A673 (cell line): ENCODE results near the gene FPGS.

Source experiments
- EZH2 ChIP-seq: fragments of 200-600 bp; sonication (generic); IDR thresholded peaks from 2 replicates; pipeline ENCODE4 v1.6.1; 2017; ENCODE audit warnings: borderline replicate concordance, low read depth, mild to moderate bottlenecking, mixed read lengths, antibody characterized with exemption, low read length; ENCODE audit not compliant: poor library complexity, severe bottlenecking
- TF ChIP-seq, protein P1 (sequence below): fragments of 300-800, 200-600 bp; sonication (generic); conservative IDR thresholded peaks from 2 replicates; pipeline ENCODE4 v1.5.1; 2017; ENCODE audit warnings: low read depth, mild to moderate bottlenecking, antibody characterized with exemption, low read length, moderate library complexity, mixed read lengths

DNA sequence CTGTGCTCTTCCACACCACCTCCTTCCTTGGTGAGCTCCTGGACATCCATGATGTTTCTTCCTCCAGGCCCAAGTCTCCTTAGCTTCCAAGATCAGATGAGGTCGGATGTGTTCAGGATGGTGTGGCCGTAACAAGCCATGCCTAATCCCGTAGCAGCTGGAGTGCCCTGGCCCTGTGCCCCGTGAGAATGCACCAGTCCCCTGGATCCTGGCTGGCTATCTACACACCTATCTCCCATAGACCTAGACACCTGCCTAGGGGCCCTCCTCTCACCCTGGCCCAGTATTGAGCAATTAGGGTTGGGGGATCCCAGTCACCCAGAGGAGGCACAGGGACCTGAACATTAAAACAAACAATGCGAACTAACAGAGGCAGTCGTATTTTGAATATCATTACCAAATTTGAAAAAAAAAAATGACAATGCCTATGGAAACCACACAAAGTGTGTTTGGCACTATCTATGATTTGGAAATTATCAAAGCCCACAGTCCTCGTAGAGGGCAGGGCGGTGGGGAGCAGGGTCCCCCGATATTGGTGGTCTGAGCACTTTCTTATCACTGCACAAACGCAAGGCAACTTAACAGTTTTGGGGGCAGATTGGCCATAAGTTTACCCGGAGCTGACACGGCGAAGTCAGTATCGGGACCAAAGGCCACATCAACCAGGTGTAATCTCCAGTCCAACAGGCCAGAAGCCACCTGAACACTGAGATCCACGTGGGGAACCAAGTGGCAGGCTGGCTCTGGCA, 38.6 kb downstream of the FPGS start:
- TF ChIP-seq, protein P1, sequence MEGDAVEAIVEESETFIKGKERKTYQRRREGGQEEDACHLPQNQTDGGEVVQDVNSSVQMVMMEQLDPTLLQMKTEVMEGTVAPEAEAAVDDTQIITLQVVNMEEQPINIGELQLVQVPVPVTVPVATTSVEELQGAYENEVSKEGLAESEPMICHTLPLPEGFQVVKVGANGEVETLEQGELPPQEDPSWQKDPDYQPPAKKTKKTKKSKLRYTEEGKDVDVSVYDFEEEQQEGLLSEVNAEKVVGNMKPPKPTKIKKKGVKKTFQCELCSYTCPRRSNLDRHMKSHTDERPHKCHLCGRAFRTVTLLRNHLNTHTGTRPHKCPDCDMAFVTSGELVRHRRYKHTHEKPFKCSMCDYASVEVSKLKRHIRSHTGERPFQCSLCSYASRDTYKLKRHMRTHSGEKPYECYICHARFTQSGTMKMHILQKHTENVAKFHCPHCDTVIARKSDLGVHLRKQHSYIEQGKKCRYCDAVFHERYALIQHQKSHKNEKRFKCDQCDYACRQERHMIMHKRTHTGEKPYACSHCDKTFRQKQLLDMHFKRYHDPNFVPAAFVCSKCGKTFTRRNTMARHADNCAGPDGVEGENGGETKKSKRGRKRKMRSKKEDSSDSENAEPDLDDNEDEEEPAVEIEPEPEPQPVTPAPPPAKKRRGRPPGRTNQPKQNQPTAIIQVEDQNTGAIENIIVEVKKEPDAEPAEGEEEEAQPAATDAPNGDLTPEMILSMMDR = no peak
- no peak for TF ChIP-seq EZH2
